HCT116 (cell line): ENCODE data around the gene SLC41A2. TPM values are rescaled to one million over a fixed set of nuclear protein-coding genes. Genes with fewer than 3 reads are reported as not detected.

Source experiments
- ATAC-seq: fragments of 200-7000 bp; cut with Tn5 transposase; 2 replicates; pipeline ENCODE4 v1.9.1; 2020; ENCODE audit warnings: mild to moderate bottlenecking, moderate library complexity
- BruUV-seq: library from RNA; stranded (reverse); fragments of 400-500 nt; replicated peaks from 2 replicates; lab custom pipeline; 2021; lab: Mats Ljungman, UMichigan
- CTCF ChIA-PET: fragments of 300-600 bp; sonication (Branson Sonifier 250); formaldehyde crosslinking; loops from one replicate; lab custom pipeline; 2021; ENCODE audit warnings: antibody characterized with exemption; lab: Charles Lee
- POLR2A ChIA-PET: fragments of 300-600, 350-600 bp; sonication (Branson Sonifier 250); formaldehyde crosslinking; loops from one replicate; lab custom pipeline; 2021; ENCODE audit warnings: antibody characterized with exemption; lab: Charles Lee
- RAD21 ChIA-PET, 2 experiments: fragments of 300-600 bp; sonication (Branson Sonifier 250); formaldehyde crosslinking; loops; one replicate each; lab custom pipeline; 2023; ENCODE audit warnings: low total read pairs in 2 of 2; ENCODE audit not compliant: uncharacterized antibody in 2 of 2, unreplicated experiment in 2 of 2, low non-redundant PET in 1 of 2; lab: Charles Lee
- DNase-seq: peaks from one replicate; pipeline ENCODE4 v3.0.0-alpha.2; 2010; ENCODE audit warnings: low read depth, low spot score
- H2AFZ ChIP-seq: fragments of 200-600 bp; shearing (Covaris generic), sonication (generic); 2 replicates; pipeline ENCODE4 v1.6.1; 2017; ENCODE audit warnings: low read depth, mixed run types, mixed read lengths, antibody characterized with exemption, low read length; ENCODE audit not compliant: poor library complexity, severe bottlenecking
- H3K27ac ChIP-seq: 2 replicates; pipeline ENCODE4 v1.5.1; 2012; ENCODE audit warnings: low read depth, low read length
- H3K27me3 ChIP-seq: fragments of 200-600 bp; sonication (generic); 2 replicates; pipeline ENCODE4 v1.6.1; 2016; ENCODE audit warnings: mixed run types, low read length, mixed read lengths; ENCODE audit not compliant: insufficient read depth
- H3K36me3 ChIP-seq, 2 experiments: fragments of 200-500 bp in 1 of 2; fragments of 200-600 bp in 1 of 2; sonication (Bioruptor generic) in 1 of 2; sonication (generic) in 1 of 2; 2 replicates each; pipeline versions ENCODE4 v1.5.1 to v1.6.1; 2014 to 2016; ENCODE audit warnings: low read length in 2 of 2, inconsistent platforms in 1 of 2, mixed read lengths in 1 of 2, mixed run types in 1 of 2; ENCODE audit not compliant: insufficient read depth in 2 of 2, control insufficient read depth in 1 of 2
- H3K4me1 ChIP-seq, 2 experiments: fragments of 200-600 bp in 1 of 2; sonication (generic) in 1 of 2; 2 replicates each; pipeline versions ENCODE4 v1.5.1 to v1.6.1; 2012 to 2017; ENCODE audit warnings: low read length in 2 of 2, inconsistent platforms in 1 of 2, mild to moderate bottlenecking in 1 of 2, mixed read lengths in 1 of 2, mixed run types in 1 of 2, moderate library complexity in 1 of 2; ENCODE audit not compliant: insufficient read depth in 2 of 2, control insufficient read depth in 1 of 2
- H3K4me2 ChIP-seq: fragments of 200-600 bp; sonication (generic); 2 replicates; pipeline ENCODE4 v1.6.1; 2017; ENCODE audit warnings: mixed run types, low read length, mixed read lengths
- H3K4me3 ChIP-seq, 2 experiments: fragments of 200-600 bp in 1 of 2; sonication (generic) in 1 of 2; replicated peaks in 1 of 2; 2 replicates each; pipeline ENCODE4 v1.5.1; 2011 to 2016; ENCODE audit warnings: low read length in 2 of 2, control low read depth in 1 of 2, low read depth in 1 of 2, mild to moderate bottlenecking in 1 of 2, mixed read lengths in 1 of 2, mixed run types in 1 of 2
- H3K79me2 ChIP-seq: fragments of 200-600 bp; sonication (generic); 2 replicates; pipeline ENCODE4 v1.6.1; 2017; ENCODE audit warnings: mild to moderate bottlenecking, mixed run types, low read length, moderate library complexity, mixed read lengths; ENCODE audit not compliant: insufficient read depth
- H3K9ac ChIP-seq: fragments of 200-600 bp; sonication (generic); 2 replicates; pipeline ENCODE4 v1.6.1; 2016; ENCODE audit warnings: low read length, mixed read lengths
- H3K9me2 ChIP-seq: fragments of 200-600 bp; sonication (generic), shearing (Covaris generic); 2 replicates; pipeline ENCODE4 v1.6.1; 2017; ENCODE audit warnings: mixed run types, mild to moderate bottlenecking, moderate library complexity; ENCODE audit not compliant: insufficient read depth
- H3K9me3 ChIP-seq, 2 experiments: fragments of 200-500 bp in 1 of 2; fragments of 200-600 bp in 1 of 2; sonication (Bioruptor generic) in 1 of 2; sonication (generic) in 1 of 2; 2 replicates each; pipeline ENCODE4 v1.6.1; 2014 to 2017; ENCODE audit warnings: low read length in 2 of 2, mixed read lengths in 2 of 2, inconsistent platforms in 1 of 2, low read depth in 1 of 2, mild to moderate bottlenecking in 1 of 2, mixed run types in 1 of 2, moderate library complexity in 1 of 2; ENCODE audit not compliant: control insufficient read depth in 1 of 2, insufficient read depth in 1 of 2
- H4K20me1 ChIP-seq: fragments of 200-600 bp; sonication (generic), shearing (Covaris generic); 2 replicates; pipeline ENCODE4 v1.6.1; 2017; ENCODE audit warnings: mixed run types, mild to moderate bottlenecking, moderate library complexity; ENCODE audit not compliant: insufficient read depth
- ATF3 ChIP-seq: IDR thresholded peaks from 2 replicates; pipeline ENCODE4 v1.6.1; 2012
- CEBPB ChIP-seq: IDR thresholded peaks from 2 replicates; pipeline ENCODE4 v1.6.1; 2012; ENCODE audit warnings: low read depth
- EGR1 ChIP-seq: IDR thresholded peaks from 2 replicates; pipeline ENCODE4 v1.6.1; 2012; ENCODE audit warnings: low read depth
- ELF1 ChIP-seq: IDR thresholded peaks from 2 replicates; pipeline ENCODE4 v1.6.1; 2012; ENCODE audit warnings: low read depth, borderline replicate concordance
- EZH2phosphoT487 ChIP-seq: fragments of 200-600 bp; IDR thresholded peaks from 2 replicates; pipeline ENCODE4 v1.6.1; 2018; ENCODE audit warnings: antibody characterized with exemption, borderline replicate concordance
- JUND ChIP-seq: IDR thresholded peaks from 2 replicates; pipeline ENCODE4 v1.6.1; 2012
- POLR2A ChIP-seq: IDR thresholded peaks from 2 replicates; pipeline ENCODE4 v1.7.0; 2011; ENCODE audit warnings: borderline replicate concordance; ENCODE audit not compliant: insufficient read depth, insufficient read length; ENCODE audit errors: extremely low read depth
- POLR2AphosphoS5 ChIP-seq: IDR thresholded peaks from 2 replicates; pipeline ENCODE4 v1.6.1; 2011; ENCODE audit warnings: mild to moderate bottlenecking, low read depth, low read length, moderate library complexity
- RAD21 ChIP-seq: IDR thresholded peaks from 2 replicates; pipeline ENCODE4 v1.6.1; 2012; ENCODE audit warnings: low read depth, mild to moderate bottlenecking
- REST ChIP-seq: IDR thresholded peaks from 2 replicates; pipeline ENCODE4 v1.6.1; 2012; ENCODE audit warnings: low read depth
- SIN3A ChIP-seq: IDR thresholded peaks from 2 replicates; pipeline ENCODE4 v1.6.1; 2012; ENCODE audit warnings: low read depth
- SP1 ChIP-seq: IDR thresholded peaks from 2 replicates; pipeline ENCODE4 v1.6.1; 2012; ENCODE audit warnings: low read depth
- SRF ChIP-seq: IDR thresholded peaks from 2 replicates; pipeline ENCODE4 v1.6.1; 2012; ENCODE audit warnings: low read depth
- TCF7L2 ChIP-seq: IDR thresholded peaks from 2 replicates; pipeline ENCODE4 v1.7.0; 2011; ENCODE audit warnings: borderline replicate concordance, inconsistent platforms; ENCODE audit not compliant: insufficient read depth, insufficient read length; ENCODE audit errors: extremely low read depth
- ZFX ChIP-seq: fragments of 450-650 bp; IDR thresholded peaks from 2 replicates; pipeline ENCODE4 v1.6.1; 2017
- ZNF274 ChIP-seq: fragments of 200-500 bp; sonication (Bioruptor generic); IDR thresholded peaks from 2 replicates; pipeline ENCODE4 v1.6.1; 2014; ENCODE audit warnings: mild to moderate bottlenecking, low read depth, low read length, inconsistent platforms
- intact Hi-C: fragments of 100-400 bp; cut with micrococcal nuclease; formaldehyde crosslinking; loops from 2 replicates; pipeline ENCODE4 v1.10.0; 2022
- total RNA-seq: library from RNA; stranded (reverse); gene quantifications from one replicate; pipeline ENCODE4 v1.2.1, GENCODE V29; 2021; ENCODE audit not compliant: unreplicated experiment
- TF ChIP-seq, protein P1 (sequence below): IDR thresholded peaks from 2 replicates; pipeline ENCODE4 v1.6.1; 2011; ENCODE audit warnings: mild to moderate bottlenecking, low read length, moderate library complexity; ENCODE audit not compliant: insufficient replicate concordance; ENCODE audit errors: extremely low read depth

Gene SLC41A2
- total RNA-seq, 1 experiment from 2014 or later = 12.5 TPM

DNA sequence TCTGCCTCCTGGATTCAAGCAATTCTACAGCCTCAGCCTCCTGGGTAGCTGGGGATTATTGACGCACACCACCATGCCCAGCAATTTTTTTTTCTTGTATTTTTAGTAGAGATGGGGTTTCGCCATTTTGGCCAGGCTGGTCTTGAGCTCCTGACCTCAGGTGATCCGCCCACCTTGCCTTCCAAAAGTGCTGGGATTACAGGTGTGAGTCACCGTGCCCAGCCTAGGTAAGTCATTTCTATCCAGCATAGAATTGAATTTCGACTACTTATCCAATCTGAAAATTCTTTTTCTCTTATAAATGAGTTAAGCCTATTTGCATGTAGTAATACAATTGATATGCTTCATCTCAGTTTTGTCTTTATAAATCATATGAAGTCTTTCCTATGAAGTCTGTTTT, 15.2 kb upstream of the SLC41A2 start (continued):
- TF ChIP-seq SIN3A = no peak
- TF ChIP-seq SRF = no peak
- no peak for TF ChIP-seq POLR2A
- TF ChIP-seq, all 23 proteins: peak for 2

DNA sequence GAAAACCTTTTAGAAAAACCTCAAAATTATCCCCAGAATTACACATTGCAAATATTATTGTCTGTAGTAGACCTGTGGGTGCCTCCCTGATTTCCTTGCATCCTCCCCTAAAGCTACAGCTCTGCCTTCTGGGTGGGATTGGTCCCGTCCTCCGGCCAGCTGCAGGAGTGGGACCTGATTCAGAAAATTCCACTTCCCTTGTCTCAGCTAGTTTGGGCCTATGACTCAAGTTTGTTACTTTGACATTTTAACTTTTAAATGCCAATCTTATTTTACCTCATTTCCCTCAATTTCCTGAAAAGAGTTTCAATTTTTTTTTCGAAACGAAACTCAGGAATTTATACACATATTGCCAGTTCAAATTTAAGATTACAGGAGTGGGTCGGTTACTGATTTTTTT, 13.2 kb upstream of the SLC41A2 start:
- H3K27me3 ChIP-seq = no peaks in the 10 kb centered on the region
- no peaks in the 10 kb centered on the region for H3K36me3 ChIP-seq
- CTCF ChIA-PET = no interaction called here
- RAD21 ChIA-PET = no interaction called here
- POLR2A ChIA-PET = no interaction called here
- H3K79me2 ChIP-seq = no peaks in the 10 kb centered on the region
- H3K4me2 ChIP-seq = no peak overlapping the region
- no peaks in the 10 kb centered on the region for H3K9me2 ChIP-seq
- ATAC-seq (no peak), DNase-seq (no peak)
- H4K20me1 ChIP-seq = no peaks in the 10 kb centered on the region
- no peak overlapping the region for H3K9ac ChIP-seq
- no peak overlapping the region for H3K27ac ChIP-seq
- H3K9me3 ChIP-seq = no peaks in the 10 kb centered on the region
- intact Hi-C loops = no loop called here
- no peak overlapping the region for H2AFZ ChIP-seq
- TF ChIP-seq POLR2AphosphoS5 (no peak), TCF7L2 (no peak), ATF3 (no peak), SRF (no peak), EZH2phosphoT487 (no peak), SP1 (no peak), ZFX (no peak), JUND (no peak), ZNF274 (no peak), ELF1 (no peak), EGR1 (no peak), RAD21 (no peak), REST (no peak), CEBPB (no peak)
- TF ChIP-seq, protein P1, sequence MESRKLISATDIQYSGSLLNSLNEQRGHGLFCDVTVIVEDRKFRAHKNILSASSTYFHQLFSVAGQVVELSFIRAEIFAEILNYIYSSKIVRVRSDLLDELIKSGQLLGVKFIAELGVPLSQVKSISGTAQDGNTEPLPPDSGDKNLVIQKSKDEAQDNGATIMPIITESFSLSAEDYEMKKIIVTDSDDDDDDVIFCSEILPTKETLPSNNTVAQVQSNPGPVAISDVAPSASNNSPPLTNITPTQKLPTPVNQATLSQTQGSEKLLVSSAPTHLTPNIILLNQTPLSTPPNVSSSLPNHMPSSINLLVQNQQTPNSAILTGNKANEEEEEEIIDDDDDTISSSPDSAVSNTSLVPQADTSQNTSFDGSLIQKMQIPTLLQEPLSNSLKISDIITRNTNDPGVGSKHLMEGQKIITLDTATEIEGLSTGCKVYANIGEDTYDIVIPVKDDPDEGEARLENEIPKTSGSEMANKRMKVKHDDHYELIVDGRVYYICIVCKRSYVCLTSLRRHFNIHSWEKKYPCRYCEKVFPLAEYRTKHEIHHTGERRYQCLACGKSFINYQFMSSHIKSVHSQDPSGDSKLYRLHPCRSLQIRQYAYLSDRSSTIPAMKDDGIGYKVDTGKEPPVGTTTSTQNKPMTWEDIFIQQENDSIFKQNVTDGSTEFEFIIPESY = no peak
- peaks cover 0 to 14% of the 10 kb centered on the region in 2 experiments; a peak in 3 of 4 replicates for H3K4me1 ChIP-seq
- no TSS peak for BruUV-seq
- H3K4me3 ChIP-seq = no peak overlapping the region
